Testis (tissue), 3 donors: ENCODE data around the gene C6orf118. TPM values are rescaled to one million over a fixed set of nuclear protein-coding genes. Genes with fewer than 3 reads are reported as not detected.

ENCODE experiments used
- DNase-seq: peaks from one replicate; pipeline ENCODE4 v3.0.0-alpha.2; 2019
- H3K27ac ChIP-seq, 2 donors: fragments of 200-600 bp; sonication (generic); one replicate each; pipeline ENCODE4 v1.5.1; 2019
- H3K27me3 ChIP-seq: fragments of 200-600 bp; sonication (generic); one replicate; pipeline ENCODE4 v1.5.1; 2019
- H3K36me3 ChIP-seq: fragments of 200-600 bp; sonication (generic); one replicate; pipeline ENCODE4 v1.5.1; 2017; ENCODE audit warnings: low read depth; ENCODE audit errors: missing control alignments
- H3K4me1 ChIP-seq: fragments of 200-600 bp; sonication (generic); one replicate; pipeline ENCODE4 v1.5.1; 2019
- H3K4me3 ChIP-seq, 2 donors: fragments of 200-600 bp; sonication (generic); one replicate each; pipeline ENCODE4 v1.5.1; 2017 to 2019
- H3K9me3 ChIP-seq: fragments of 200-600 bp; sonication (generic); one replicate; pipeline ENCODE4 v1.5.1; 2017
- POLR2A ChIP-seq: fragments of 450-650 bp; IDR thresholded peaks from one replicate; pipeline ENCODE4 v1.6.1; 2017; ENCODE audit warnings: antibody characterized with exemption, mild to moderate bottlenecking, moderate library complexity
- WGBS, 2 donors: methylation state at CpG; one replicate each; pipeline ENCODE4 v1.1.5; 2018; 5-methylcytosine and 5-hydroxymethylcytosine counted together
- intact Hi-C: fragments of 100-400 bp; cut with DNase I; formaldehyde crosslinking; loops from one replicate; pipeline ENCODE4 v1.15.1; 2023; ENCODE audit warnings: low total_unique reads
- polyA plus RNA-seq: library from polyadenylated mRNA; stranded (reverse); fragments of 350-450 nt; fragmentation: Illumina TruSeq; extraction: RNeasy Lipid Tissue Mini Kit (QIAGEN cat#74804); gene quantifications from one replicate; pipeline ENCODE4 v1.2.3, GENCODE V29; 2014; ENCODE audit warnings: low read depth, low replicate concordance; ENCODE audit not compliant: insufficient read depth
- total RNA-seq, 2 donors: library from RNA; depleted of rRNA; stranded (reverse); fragments of >200 nt; gene quantifications; one replicate each; pipeline ENCODE4 v1.2.3, GENCODE V29; 2016
- TF ChIP-seq, protein P1 (sequence below), 3 experiments: fragments of 450-650 bp in 2 of 3; fragments of 200-600 bp in 1 of 3; sonication (generic) in 1 of 3; IDR thresholded peaks; one replicate each; pipeline ENCODE4 v1.5.1; 2016 to 2019; ENCODE audit warnings: antibody characterized with exemption in 3 of 3, mild to moderate bottlenecking in 2 of 3, moderate library complexity in 1 of 3

C6orf118 gene
- total and polyA plus RNA-seq, 3 donors from 2014 or later: 5.6 to 18.3 (median 16.1) TPM

GRCh38 chr6:165231177-165231576 is 78.2 kb downstream of the C6orf118 start:
- H3K9me3 ChIP-seq: no peaks in the 10 kb centered on the region
- no peak overlapping the region for H3K27ac ChIP-seq
- WGBS, 2 donors: 65 to 72% methylated on average over 3 of the region's 3 CpGs
- TF ChIP-seq, protein P1, sequence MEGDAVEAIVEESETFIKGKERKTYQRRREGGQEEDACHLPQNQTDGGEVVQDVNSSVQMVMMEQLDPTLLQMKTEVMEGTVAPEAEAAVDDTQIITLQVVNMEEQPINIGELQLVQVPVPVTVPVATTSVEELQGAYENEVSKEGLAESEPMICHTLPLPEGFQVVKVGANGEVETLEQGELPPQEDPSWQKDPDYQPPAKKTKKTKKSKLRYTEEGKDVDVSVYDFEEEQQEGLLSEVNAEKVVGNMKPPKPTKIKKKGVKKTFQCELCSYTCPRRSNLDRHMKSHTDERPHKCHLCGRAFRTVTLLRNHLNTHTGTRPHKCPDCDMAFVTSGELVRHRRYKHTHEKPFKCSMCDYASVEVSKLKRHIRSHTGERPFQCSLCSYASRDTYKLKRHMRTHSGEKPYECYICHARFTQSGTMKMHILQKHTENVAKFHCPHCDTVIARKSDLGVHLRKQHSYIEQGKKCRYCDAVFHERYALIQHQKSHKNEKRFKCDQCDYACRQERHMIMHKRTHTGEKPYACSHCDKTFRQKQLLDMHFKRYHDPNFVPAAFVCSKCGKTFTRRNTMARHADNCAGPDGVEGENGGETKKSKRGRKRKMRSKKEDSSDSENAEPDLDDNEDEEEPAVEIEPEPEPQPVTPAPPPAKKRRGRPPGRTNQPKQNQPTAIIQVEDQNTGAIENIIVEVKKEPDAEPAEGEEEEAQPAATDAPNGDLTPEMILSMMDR (IDR thresholded peaks at IDR 0.05): no peak
- no peak for TF ChIP-seq POLR2A
- no peaks in the 10 kb centered on the region for H3K36me3 ChIP-seq
- no peak for DNase-seq
- intact Hi-C loops: no loop called here
- H3K27me3 ChIP-seq: no peaks in the 10 kb centered on the region
- H3K4me1 ChIP-seq: no peaks in the 10 kb centered on the region
- no peak overlapping the region for H3K4me3 ChIP-seq
